Measurements from ENCODE around the gene ZMIZ1. TPM values are rescaled to one million over a fixed set of nuclear protein-coding genes. Genes with fewer than 3 reads are reported as not detected.

The ZMIZ1 gene
- total RNA-seq, 1 donor from 2014 or later = 85.2 TPM

GRCh38 chr10:79165070-79165778 is 96.5 kb downstream of the ZMIZ1 start:
- Mint-ChIP-seq H3K9me3 (ENCODE audit: low read depth) (no peaks in the 10 kb centered on the region), H3K27ac (peak overlapping the region; percentile 73), H3K4me1 (ENCODE audit: low read depth) (peaks cover 15% of the 10 kb centered on the region), H3K27me3 (no peaks in the 10 kb centered on the region), H3K4me3 (ENCODE audit: low read depth) (no peak overlapping the region), H3K36me3 (ENCODE audit: insufficient read depth) (peaks cover 7% of the 10 kb centered on the region)
- no peak for DNase-seq (ENCODE audit: low spot score, unreplicated experiment)
- TF ChIP-seq CTCF (IDR thresholded peaks at IDR 0.05; ENCODE audit: unreplicated experiment) = no peak

GRCh38 chr10:79166312-79166721 is 97.6 kb downstream of the ZMIZ1 start:
- DNase-seq (ENCODE audit: low spot score, unreplicated experiment) = no peak
- no peaks in the 10 kb centered on the region for H3K9me3 Mint-ChIP-seq (ENCODE audit: low read depth)
- H3K27ac Mint-ChIP-seq = peak overlapping the region; percentile 66
- no peak for TF ChIP-seq CTCF (IDR thresholded peaks at IDR 0.05; ENCODE audit: unreplicated experiment)
- peaks cover 12% of the 10 kb centered on the region for H3K4me1 Mint-ChIP-seq (ENCODE audit: low read depth)
- no peaks in the 10 kb centered on the region for H3K27me3 Mint-ChIP-seq
- H3K4me3 Mint-ChIP-seq (ENCODE audit: low read depth) = no peak overlapping the region
- peaks cover 9% of the 10 kb centered on the region for H3K36me3 Mint-ChIP-seq (ENCODE audit: insufficient read depth)

- TF ChIP-seq CTCF (IDR thresholded peaks at IDR 0.05; ENCODE audit: unreplicated experiment) = no peak
- no peaks in the 10 kb centered on the region for H3K27me3 Mint-ChIP-seq
- no peak for DNase-seq (ENCODE audit: low spot score, unreplicated experiment)
- peaks cover 8% of the 10 kb centered on the region for H3K36me3 Mint-ChIP-seq (ENCODE audit: insufficient read depth)
- H3K4me1 Mint-ChIP-seq (ENCODE audit: low read depth) = peaks cover 9% of the 10 kb centered on the region
- H3K27ac Mint-ChIP-seq = peak overlapping the region; percentile 81
- no peak overlapping the region for H3K4me3 Mint-ChIP-seq (ENCODE audit: low read depth)
- no peaks in the 10 kb centered on the region for H3K9me3 Mint-ChIP-seq (ENCODE audit: low read depth)
These were observed 98.0 kb downstream of the ZMIZ1 start for GRCh38 chr10:79166741-79167140.

- Mint-ChIP-seq H3K4me1 (ENCODE audit: low read depth) (peaks cover 9% of the 10 kb centered on the region), H3K27ac (no peak overlapping the region), H3K27me3 (no peaks in the 10 kb centered on the region), H3K36me3 (ENCODE audit: insufficient read depth) (peaks cover 8% of the 10 kb centered on the region), H3K4me3 (ENCODE audit: low read depth) (no peak overlapping the region), H3K9me3 (ENCODE audit: low read depth) (no peaks in the 10 kb centered on the region)
- no peak for TF ChIP-seq CTCF (IDR thresholded peaks at IDR 0.05; ENCODE audit: unreplicated experiment)
- no peak for DNase-seq (ENCODE audit: low spot score, unreplicated experiment)
These were observed 98.8 kb downstream of the ZMIZ1 start for GRCh38 chr10:79167537-79167936.

- no peak for DNase-seq (ENCODE audit: low spot score, unreplicated experiment)
- Mint-ChIP-seq H3K27me3 (no peaks in the 10 kb centered on the region), H3K27ac (peak overlapping the region; percentile 12), H3K9me3 (ENCODE audit: low read depth) (no peaks in the 10 kb centered on the region), H3K36me3 (ENCODE audit: insufficient read depth) (peaks cover 8% of the 10 kb centered on the region), H3K4me1 (ENCODE audit: low read depth) (peaks cover 8% of the 10 kb centered on the region), H3K4me3 (ENCODE audit: low read depth) (no peak overlapping the region)
- TF ChIP-seq CTCF (IDR thresholded peaks at IDR 0.05; ENCODE audit: unreplicated experiment) = no peak
These were observed 99.4 kb downstream of the ZMIZ1 start for GRCh38 chr10:79168210-79168609.
